Progenitor cell of endocrine pancreas (in vitro differentiated cells): ENCODE data around the gene PDE3A. TPM values are rescaled to one million over a fixed set of nuclear protein-coding genes. Genes with fewer than 3 reads are reported as not detected.
A peak's percentile ranks its signal among the peaks of the same experiment; 100 is the strongest.

ENCODE experiments used
- DNase-seq: peaks from one replicate; pipeline ENCODE4 v3.0.0; 2021; ENCODE audit warnings: low spot score; ENCODE audit not compliant: unreplicated experiment
- H3K27ac Mint-ChIP-seq: 2 replicates; pipeline ENCODE4 v1.8.0; 2021; ENCODE audit warnings: mild to moderate bottlenecking, moderate library complexity, mixed read lengths
- H3K27me3 Mint-ChIP-seq: 2 replicates; pipeline ENCODE4 v1.8.0; 2021; ENCODE audit warnings: mixed read lengths
- H3K36me3 Mint-ChIP-seq: 2 replicates; pipeline ENCODE4 v1.8.0; 2022; ENCODE audit warnings: mixed read lengths; ENCODE audit not compliant: insufficient read depth
- H3K4me1 Mint-ChIP-seq: 2 replicates; pipeline ENCODE4 v1.8.0; 2021; ENCODE audit warnings: low read depth, mixed read lengths
- H3K4me3 Mint-ChIP-seq: 2 replicates; pipeline ENCODE4 v1.8.0; 2021; ENCODE audit warnings: low read depth, mild to moderate bottlenecking, moderate library complexity, mixed read lengths
- H3K9me3 Mint-ChIP-seq: 2 replicates; pipeline ENCODE4 v1.8.0; 2021; ENCODE audit warnings: low read depth, mixed read lengths
- total RNA-seq: library from RNA; stranded (reverse); gene quantifications from 2 replicates; pipeline ENCODE4 v1.2.1, GENCODE V29; 2021
- TF ChIP-seq, protein P1 (sequence below): fragments of 200-600 bp; sonication (generic); IDR thresholded peaks from one replicate; pipeline ENCODE4 v1.5.0; 2021; ENCODE audit warnings: antibody characterized with exemption, mild to moderate bottlenecking; ENCODE audit not compliant: unreplicated experiment

The PDE3A gene
- total RNA-seq, 1 donor from 2014 or later, result 121 TPM

DNA sequence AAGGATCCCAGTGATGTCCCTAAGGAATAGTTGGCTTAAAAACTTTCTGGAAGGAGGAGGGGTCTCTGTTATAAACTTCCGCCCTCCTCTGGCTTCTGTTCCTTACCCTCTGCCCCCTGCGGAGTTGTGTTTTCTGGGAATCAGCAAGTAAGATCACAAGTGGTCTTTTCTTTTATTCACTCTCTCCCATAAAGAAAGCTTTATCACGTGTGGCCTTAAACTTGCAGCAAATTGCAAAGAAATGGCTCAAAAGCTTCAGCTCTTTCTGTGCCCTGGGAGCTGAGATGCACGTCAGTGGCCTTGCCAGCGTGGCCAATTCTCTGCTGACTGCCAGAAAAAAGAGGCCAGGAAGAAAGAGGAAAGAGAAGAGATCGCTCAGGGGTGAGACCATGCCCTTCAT lies 326.9 kb downstream of the PDE3A start, which contains the start of gene SLCO1C1:
Gene SLCO1C1 (plus strand): TSS at position 101 of the 400 bp plus-strand sequence. CDS start 4,245 bp downstream, outside the sequence.
- no peak for DNase-seq
- Mint-ChIP-seq H3K4me3 (no peak within 1 kb of the TSS), H3K27ac (peak within 1 kb of the TSS; percentile 7), H3K9me3 (no peaks in the 10 kb centered on the region), H3K36me3 (no peaks in the 10 kb centered on the region), H3K27me3 (peaks cover 3% of the 10 kb centered on the region), H3K4me1 (peaks cover 8% of the 10 kb centered on the region)
- TF ChIP-seq, protein P1, sequence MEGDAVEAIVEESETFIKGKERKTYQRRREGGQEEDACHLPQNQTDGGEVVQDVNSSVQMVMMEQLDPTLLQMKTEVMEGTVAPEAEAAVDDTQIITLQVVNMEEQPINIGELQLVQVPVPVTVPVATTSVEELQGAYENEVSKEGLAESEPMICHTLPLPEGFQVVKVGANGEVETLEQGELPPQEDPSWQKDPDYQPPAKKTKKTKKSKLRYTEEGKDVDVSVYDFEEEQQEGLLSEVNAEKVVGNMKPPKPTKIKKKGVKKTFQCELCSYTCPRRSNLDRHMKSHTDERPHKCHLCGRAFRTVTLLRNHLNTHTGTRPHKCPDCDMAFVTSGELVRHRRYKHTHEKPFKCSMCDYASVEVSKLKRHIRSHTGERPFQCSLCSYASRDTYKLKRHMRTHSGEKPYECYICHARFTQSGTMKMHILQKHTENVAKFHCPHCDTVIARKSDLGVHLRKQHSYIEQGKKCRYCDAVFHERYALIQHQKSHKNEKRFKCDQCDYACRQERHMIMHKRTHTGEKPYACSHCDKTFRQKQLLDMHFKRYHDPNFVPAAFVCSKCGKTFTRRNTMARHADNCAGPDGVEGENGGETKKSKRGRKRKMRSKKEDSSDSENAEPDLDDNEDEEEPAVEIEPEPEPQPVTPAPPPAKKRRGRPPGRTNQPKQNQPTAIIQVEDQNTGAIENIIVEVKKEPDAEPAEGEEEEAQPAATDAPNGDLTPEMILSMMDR, result no peak

DNA sequence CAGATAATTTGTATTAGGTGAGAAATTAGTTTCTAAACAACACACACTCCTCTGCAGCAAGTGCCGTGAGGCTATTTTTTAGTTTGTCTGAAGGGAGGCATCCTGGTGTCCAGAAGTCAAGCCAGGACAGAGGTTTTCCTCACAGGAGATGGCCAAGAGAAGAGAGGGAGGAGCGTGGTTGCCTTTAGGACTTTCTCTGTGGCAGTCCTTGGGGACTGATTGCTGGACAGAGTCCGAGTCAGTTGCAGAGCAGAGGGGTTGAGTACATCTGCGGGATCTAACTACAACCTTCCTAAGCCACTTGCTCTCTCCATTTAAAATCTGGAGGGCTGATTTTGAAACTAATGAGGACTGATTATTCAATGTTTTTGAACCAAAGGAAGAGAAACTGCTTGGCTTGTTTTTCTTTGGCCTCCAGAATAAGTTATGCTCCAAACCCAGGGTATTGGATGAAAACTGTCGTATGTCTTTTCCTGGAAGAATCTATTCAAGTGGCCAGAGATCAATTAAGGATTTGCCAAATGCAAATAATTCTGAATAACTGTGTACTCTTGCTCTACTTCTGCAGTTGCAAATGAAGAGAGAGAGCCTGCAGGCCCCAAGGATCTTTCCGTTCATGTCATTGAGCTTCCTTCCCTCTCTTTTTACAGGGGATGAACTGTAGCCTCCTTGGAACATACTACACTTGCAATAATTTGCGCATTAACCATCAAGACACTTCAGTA lies 328.0 kb downstream of the PDE3A start:
- Mint-ChIP-seq H3K9me3 (no peaks in the 10 kb centered on the region), H3K36me3 (no peaks in the 10 kb centered on the region), H3K27ac (peak overlapping the region; percentile 7), H3K4me3 (no peak overlapping the region), H3K4me1 (peaks cover 8% of the 10 kb centered on the region), H3K27me3 (peaks cover 3% of the 10 kb centered on the region)
- TF ChIP-seq, protein P1, result no peak
- no peak for DNase-seq

DNA sequence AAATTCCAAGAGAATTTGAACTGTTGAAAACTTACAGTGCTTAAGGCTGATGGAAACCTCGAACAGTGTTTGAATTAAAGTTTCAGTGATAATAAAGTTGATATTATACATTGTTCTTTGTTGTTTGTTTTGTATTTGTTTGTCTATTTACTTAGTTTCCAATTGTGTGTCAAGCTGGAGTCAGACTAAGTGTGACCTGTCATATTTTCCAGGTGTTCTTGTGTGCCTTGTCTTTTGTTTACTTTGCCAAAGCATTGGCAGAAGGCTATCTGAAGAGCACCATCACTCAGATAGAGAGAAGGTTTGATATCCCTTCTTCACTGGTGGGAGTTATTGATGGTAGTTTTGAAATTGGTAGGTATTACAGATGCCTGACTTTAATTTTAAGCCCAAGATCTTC lies 332.8 kb downstream of the PDE3A start:
- H3K27me3 Mint-ChIP-seq, result no peaks in the 10 kb centered on the region
- no peak overlapping the region for H3K4me3 Mint-ChIP-seq
- H3K9me3 Mint-ChIP-seq, result no peaks in the 10 kb centered on the region
- H3K4me1 Mint-ChIP-seq, result peaks cover 8% of the 10 kb centered on the region
- H3K36me3 Mint-ChIP-seq, result no peaks in the 10 kb centered on the region
- H3K27ac Mint-ChIP-seq, result no peak overlapping the region
- TF ChIP-seq, protein P1, result no peak
- no peak for DNase-seq

DNA sequence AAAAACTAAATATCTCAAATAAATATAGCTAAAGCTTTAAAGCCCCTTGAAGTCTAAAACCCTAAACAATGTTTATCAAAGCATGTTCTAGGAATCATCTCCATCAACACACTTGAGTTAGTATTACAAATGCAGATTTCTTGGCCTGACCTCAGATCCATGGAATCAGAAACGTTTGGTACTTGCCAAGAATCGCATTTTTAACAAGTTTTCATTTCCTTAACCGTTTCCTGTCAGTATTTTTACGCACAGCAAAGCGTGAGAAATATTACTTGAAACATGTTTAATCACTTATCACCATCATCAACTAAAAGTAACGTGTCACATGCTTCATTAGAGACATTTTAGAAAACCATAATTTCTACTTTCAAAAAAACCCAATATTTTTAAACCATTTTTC lies 336.5 kb downstream of the PDE3A start:
- TF ChIP-seq, protein P1, result no peak
- Mint-ChIP-seq H3K27me3 (no peaks in the 10 kb centered on the region), H3K36me3 (no peaks in the 10 kb centered on the region), H3K4me1 (no peaks in the 10 kb centered on the region), H3K4me3 (no peak overlapping the region), H3K27ac (no peak overlapping the region), H3K9me3 (no peaks in the 10 kb centered on the region)
- DNase-seq, result no peak

DNA sequence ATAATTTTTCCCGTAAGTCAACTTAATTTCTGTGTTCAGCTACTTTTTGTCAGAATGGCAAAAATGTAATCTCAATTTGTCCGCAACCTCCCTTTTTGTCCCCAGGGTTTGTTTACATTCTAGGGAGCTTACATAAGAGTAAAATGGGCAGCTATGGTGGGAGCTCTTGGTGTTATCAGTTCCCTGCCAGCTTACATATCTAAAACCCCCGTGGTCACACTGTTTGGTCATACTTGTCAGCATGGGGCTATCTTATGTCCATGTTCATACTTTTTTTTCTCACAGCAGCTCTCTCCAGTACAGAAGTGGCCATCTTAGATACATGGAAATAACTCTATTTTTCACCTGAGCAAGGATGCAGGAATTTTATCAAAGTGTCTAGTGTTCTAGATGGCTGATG lies 343.5 kb downstream of the PDE3A start:
- TF ChIP-seq, protein P1, result no peak
- no peak overlapping the region for H3K4me3 Mint-ChIP-seq
- no peaks in the 10 kb centered on the region for H3K9me3 Mint-ChIP-seq
- no peak for DNase-seq
- H3K27me3 Mint-ChIP-seq, result no peaks in the 10 kb centered on the region
- no peaks in the 10 kb centered on the region for H3K36me3 Mint-ChIP-seq
- H3K4me1 Mint-ChIP-seq, result peaks cover 9% of the 10 kb centered on the region
- H3K27ac Mint-ChIP-seq, result no peak overlapping the region
